H1 (cell line): ENCODE results near the gene HBB. TPM values are rescaled to one million over a fixed set of nuclear protein-coding genes. Genes with fewer than 3 reads are reported as not detected.

ENCODE experiments used
- polyA plus RNA-seq, 7 experiments: library from polyadenylated mRNA; depleted of rRNA in 3 of 7; stranded (reverse) in 5 of 7; unstranded in 2 of 7; fragments of >200 nt in 5 of 7; fragments of 200-250 nt in 2 of 7; gene quantifications; 1 replicate in 5 of 7; 2 replicates in 1 of 7; 4 replicates in 1 of 7; pipeline versions ENCODE4 v1.2.1 to v1.2.3, GENCODE V29; 2011 to 2013; ENCODE audit warnings: missing spikeins in 2 of 7, mixed read lengths in 2 of 7
- total RNA-seq: library from RNA; stranded (reverse); fragmentation: NEBNext Ultra II Directional; extraction: Animal tissue kit (Norgen Biotek cat#: 25700); gene quantifications from 2 replicates; pipeline ENCODE4 v1.2.1, GENCODE V29; 2021
- TF ChIP-seq, protein P1 (sequence below), 3 experiments: IDR thresholded peaks; 1 replicate in 2 of 3; 2 replicates in 1 of 3; pipeline versions ENCODE4 v1.5.1 to v1.6.1; 2011; ENCODE audit warnings: low read length in 3 of 3, mild to moderate bottlenecking in 3 of 3, inconsistent platforms in 2 of 3, low read depth in 1 of 3, moderate library complexity in 1 of 3; ENCODE audit not compliant: insufficient read depth in 1 of 3; ENCODE audit errors: control extremely low read depth in 1 of 3

Gene HBB
- total and polyA plus RNA-seq, 2 of the 8 experiments (the other 6 are each of a cell fraction or from before 2014, with no cell fraction given), result not detected

DNA sequence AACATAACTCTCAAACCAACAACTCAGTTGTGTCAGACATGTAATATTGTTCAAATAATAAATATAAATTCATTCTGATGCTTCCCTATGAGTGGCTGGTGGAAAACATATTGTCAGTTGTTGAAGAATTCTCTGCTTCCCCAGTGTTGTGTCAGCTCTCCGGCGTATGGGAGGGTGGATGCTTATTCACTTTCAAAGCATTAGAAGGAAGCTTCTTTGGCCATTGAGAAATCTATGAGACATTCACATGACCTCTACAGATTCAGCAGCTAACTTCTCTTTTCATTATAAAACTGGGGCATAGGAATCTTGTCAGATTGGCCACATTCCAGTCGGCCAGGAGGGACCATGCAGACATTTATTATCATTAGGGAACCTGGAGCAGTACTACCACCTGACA lies 29.3 kb downstream of the HBB start (continued):
- TF ChIP-seq, protein P1, sequence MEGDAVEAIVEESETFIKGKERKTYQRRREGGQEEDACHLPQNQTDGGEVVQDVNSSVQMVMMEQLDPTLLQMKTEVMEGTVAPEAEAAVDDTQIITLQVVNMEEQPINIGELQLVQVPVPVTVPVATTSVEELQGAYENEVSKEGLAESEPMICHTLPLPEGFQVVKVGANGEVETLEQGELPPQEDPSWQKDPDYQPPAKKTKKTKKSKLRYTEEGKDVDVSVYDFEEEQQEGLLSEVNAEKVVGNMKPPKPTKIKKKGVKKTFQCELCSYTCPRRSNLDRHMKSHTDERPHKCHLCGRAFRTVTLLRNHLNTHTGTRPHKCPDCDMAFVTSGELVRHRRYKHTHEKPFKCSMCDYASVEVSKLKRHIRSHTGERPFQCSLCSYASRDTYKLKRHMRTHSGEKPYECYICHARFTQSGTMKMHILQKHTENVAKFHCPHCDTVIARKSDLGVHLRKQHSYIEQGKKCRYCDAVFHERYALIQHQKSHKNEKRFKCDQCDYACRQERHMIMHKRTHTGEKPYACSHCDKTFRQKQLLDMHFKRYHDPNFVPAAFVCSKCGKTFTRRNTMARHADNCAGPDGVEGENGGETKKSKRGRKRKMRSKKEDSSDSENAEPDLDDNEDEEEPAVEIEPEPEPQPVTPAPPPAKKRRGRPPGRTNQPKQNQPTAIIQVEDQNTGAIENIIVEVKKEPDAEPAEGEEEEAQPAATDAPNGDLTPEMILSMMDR (IDR thresholded peaks at IDR 0.05; ENCODE audit: control extremely low read depth in 1 of 3, insufficient read depth in 1 of 3, low read depth in 1 of 3, low read length in 3 of 3), result no peak
- TF ChIP-seq, all 59 proteins: peak for 0
